Uterus (tissue), 4 donors: ENCODE results near the gene KIF5B. TPM values are rescaled to one million over a fixed set of nuclear protein-coding genes. Genes with fewer than 3 reads are reported as not detected.
"Not testable (repeated sequence)": the region's sequence is repeated elsewhere in the genome, so short reads cannot be mapped to it uniquely, and the experiment has no call there.

Experiments used
- DNase-seq, 2 donors: peaks; one replicate each; pipeline ENCODE4 v3.0.0-alpha.2; 2019 to 2020
- H3K27ac ChIP-seq, 2 donors: fragments of 200-600 bp; sonication (generic); 1 replicate in 1 of 2; 2 replicates in 1 of 2; pipeline ENCODE4 v1.5.1; 2016 to 2018
- H3K27me3 ChIP-seq, 2 donors: fragments of 200-600 bp; sonication (generic); one replicate each; pipeline ENCODE4 v1.5.1; 2018 to 2019; ENCODE audit warnings: control low read depth in 1 of 2
- H3K36me3 ChIP-seq, 2 donors: fragments of 200-600 bp; sonication (generic); one replicate each; pipeline ENCODE4 v1.5.1; 2019; ENCODE audit warnings: control low read depth in 1 of 2
- H3K4me1 ChIP-seq, 2 donors: fragments of 200-600 bp; sonication (generic); one replicate each; pipeline ENCODE4 v1.5.1; 2018 to 2019; ENCODE audit warnings: control low read depth in 1 of 2
- H3K4me3 ChIP-seq, 2 donors: fragments of 200-600 bp; sonication (generic); 1 replicate in 1 of 2; 2 replicates in 1 of 2; pipeline ENCODE4 v1.5.1; 2018 to 2019; ENCODE audit warnings: mild to moderate bottlenecking in 1 of 2
- H3K9me3 ChIP-seq, 2 donors: fragments of 200-600 bp; sonication (generic); one replicate each; pipeline ENCODE4 v1.5.1; 2019; ENCODE audit warnings: control low read depth in 1 of 2
- CTCF ChIP-seq, 4 experiments: fragments of 200-600 bp in 2 of 4; fragments of 450-650 bp in 2 of 4; sonication (generic) in 2 of 4; IDR thresholded peaks; one replicate each; pipeline ENCODE4 v1.5.1; 2016 to 2019; ENCODE audit warnings: antibody characterized with exemption in 4 of 4, mild to moderate bottlenecking in 2 of 4, moderate library complexity in 1 of 4
- POLR2A ChIP-seq, 2 donors: fragments of 450-650 bp; IDR thresholded peaks; one replicate each; pipeline ENCODE4 v1.6.1; 2016; ENCODE audit warnings: antibody characterized with exemption in 2 of 2, mild to moderate bottlenecking in 1 of 2, moderate library complexity in 1 of 2
- intact Hi-C: fragments of 100-400 bp; cut with DNase I; formaldehyde crosslinking; loops from one replicate; pipeline ENCODE4 v1.15.1; 2023; ENCODE audit warnings: low total_unique reads
- total RNA-seq, 4 donors: library from RNA; depleted of rRNA in 3 of 4; stranded (reverse); fragments of >200 nt in 3 of 4; gene quantifications; one replicate each; pipeline versions ENCODE4 v1.1.0 to v1.2.4, GENCODE V29; 2014 to 2023
- donor health status: DM: yes; HTN: yes; CAD: no.

Gene KIF5B
- total RNA-seq, 4 donors from 2014 or later, result 84.0 to 156 (median 106) TPM

- Histone ChIP-seq H3K27me3 (no peaks in the 10 kb centered on the region), H3K36me3 (no peaks in the 10 kb centered on the region), H3K4me3 (no peak overlapping the region), H3K27ac (no peak overlapping the region), H3K9me3 (no peaks in the 10 kb centered on the region), H3K4me1 (no peaks in the 10 kb centered on the region)
- TF ChIP-seq CTCF (IDR thresholded peaks at IDR 0.05), result no peak
- no peak for TF ChIP-seq POLR2A (IDR thresholded peaks at IDR 0.05)
- intact Hi-C loops, result loop anchor here (10.0 kb wide), 1 partner anchor 53 kb away; no protein-coding TSS in a partner anchor
- DNase-seq, result no peak
These were observed 16.0 kb upstream of the KIF5B start for GRCh38 chr10:32072025-32072800.

GRCh38 chr10:32070645-32071044 lies 14.4 kb upstream of the KIF5B start:
- TF ChIP-seq CTCF (IDR thresholded peaks at IDR 0.05) (no peak), POLR2A (IDR thresholded peaks at IDR 0.05) (no peak)
- H3K4me3 ChIP-seq, result no peak overlapping the region
- H3K9me3 ChIP-seq, result no peaks in the 10 kb centered on the region
- no peaks in the 10 kb centered on the region for H3K27me3 ChIP-seq
- no peaks in the 10 kb centered on the region for H3K4me1 ChIP-seq
- H3K36me3 ChIP-seq, result no peaks in the 10 kb centered on the region
- no peak for DNase-seq
- intact Hi-C loops, result loop anchor here (10.0 kb wide), 1 partner anchor 54 kb away; no protein-coding TSS in a partner anchor
- H3K27ac ChIP-seq, result no peak overlapping the region

GRCh38 chr10:32068569-32068968 lies 12.3 kb upstream of the KIF5B start:
- DNase-seq, result no peak
- Histone ChIP-seq H3K27me3 (no peaks in the 10 kb centered on the region), H3K9me3 (no peaks in the 10 kb centered on the region), H3K4me3 (no peak overlapping the region), H3K27ac (no peak overlapping the region), H3K4me1 (no peaks in the 10 kb centered on the region), H3K36me3 (no peaks in the 10 kb centered on the region)
- intact Hi-C loops, result no loop called here
- TF ChIP-seq CTCF (IDR thresholded peaks at IDR 0.05) (no peak), POLR2A (IDR thresholded peaks at IDR 0.05) (no peak)

GRCh38 chr10:32067931-32068330 lies 11.7 kb upstream of the KIF5B start:
- intact Hi-C loops, H3K4me3 ChIP-seq, H3K36me3 ChIP-seq, DNase-seq, H3K4me1 ChIP-seq, H3K27me3 ChIP-seq, H3K9me3 ChIP-seq, H3K27ac ChIP-seq: not testable (repeated sequence)

- TF ChIP-seq POLR2A (IDR thresholded peaks at IDR 0.05) (no peak), CTCF (IDR thresholded peaks at IDR 0.05) (no peak)
- no peaks in the 10 kb centered on the region for H3K27me3 ChIP-seq
- H3K9me3 ChIP-seq, result no peaks in the 10 kb centered on the region
- intact Hi-C loops, result no loop called here
- no peak overlapping the region for H3K27ac ChIP-seq
- no peaks in the 10 kb centered on the region for H3K4me1 ChIP-seq
- H3K4me3 ChIP-seq, result no peak overlapping the region
- no peak for DNase-seq
- no peaks in the 10 kb centered on the region for H3K36me3 ChIP-seq
These were observed 9.6 kb upstream of the KIF5B start for GRCh38 chr10:32065856-32066255.
